DOHH2 (cell line): Measurements from ENCODE around the gene GALNTL6.

Experiments
- EZH2phosphoT487 ChIP-seq: fragments of 200-600 bp; sonication (generic); IDR thresholded peaks from 2 replicates; pipeline ENCODE4 v1.6.1; 2017; ENCODE audit warnings: borderline replicate concordance, mild to moderate bottlenecking, antibody characterized with exemption, low read length, moderate library complexity, mixed read lengths
- TF ChIP-seq, protein P1 (sequence below): fragments of 200-600 bp; sonication (generic); IDR thresholded peaks from one replicate; pipeline ENCODE4 v1.5.1; 2014; ENCODE audit warnings: antibody characterized with exemption, mild to moderate bottlenecking, low read depth, low read length; ENCODE audit not compliant: poor library complexity, severe bottlenecking

DNA sequence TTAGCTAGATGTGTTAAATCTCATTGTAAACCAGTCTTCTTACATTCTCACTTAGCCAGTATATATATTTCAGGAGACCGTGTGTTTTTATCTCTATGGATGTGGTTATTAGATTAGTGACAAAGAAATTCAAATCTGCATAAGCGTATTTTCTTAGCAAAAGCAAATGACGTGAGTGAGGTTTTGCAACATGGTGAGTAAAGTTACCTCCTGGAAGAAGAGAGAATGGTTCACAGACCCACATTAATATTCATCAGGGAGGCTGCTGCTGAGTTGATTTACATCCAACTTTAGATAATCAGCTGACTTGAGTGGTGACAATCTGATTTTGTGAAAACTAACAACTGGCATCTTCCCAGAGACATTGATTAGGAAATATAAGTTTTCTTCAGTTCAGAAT, 765.5 kb downstream of the GALNTL6 start:
- TF ChIP-seq, protein P1, sequence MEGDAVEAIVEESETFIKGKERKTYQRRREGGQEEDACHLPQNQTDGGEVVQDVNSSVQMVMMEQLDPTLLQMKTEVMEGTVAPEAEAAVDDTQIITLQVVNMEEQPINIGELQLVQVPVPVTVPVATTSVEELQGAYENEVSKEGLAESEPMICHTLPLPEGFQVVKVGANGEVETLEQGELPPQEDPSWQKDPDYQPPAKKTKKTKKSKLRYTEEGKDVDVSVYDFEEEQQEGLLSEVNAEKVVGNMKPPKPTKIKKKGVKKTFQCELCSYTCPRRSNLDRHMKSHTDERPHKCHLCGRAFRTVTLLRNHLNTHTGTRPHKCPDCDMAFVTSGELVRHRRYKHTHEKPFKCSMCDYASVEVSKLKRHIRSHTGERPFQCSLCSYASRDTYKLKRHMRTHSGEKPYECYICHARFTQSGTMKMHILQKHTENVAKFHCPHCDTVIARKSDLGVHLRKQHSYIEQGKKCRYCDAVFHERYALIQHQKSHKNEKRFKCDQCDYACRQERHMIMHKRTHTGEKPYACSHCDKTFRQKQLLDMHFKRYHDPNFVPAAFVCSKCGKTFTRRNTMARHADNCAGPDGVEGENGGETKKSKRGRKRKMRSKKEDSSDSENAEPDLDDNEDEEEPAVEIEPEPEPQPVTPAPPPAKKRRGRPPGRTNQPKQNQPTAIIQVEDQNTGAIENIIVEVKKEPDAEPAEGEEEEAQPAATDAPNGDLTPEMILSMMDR = no peak
- TF ChIP-seq EZH2phosphoT487 = no peak
